SU-DHL-6 (cell line): ENCODE data around the gene IL21R.

Experiments
- H2AFZ ChIP-seq: fragments of 200-600 bp; sonication (generic); 2 replicates; pipeline ENCODE4 v1.6.1; 2014; ENCODE audit warnings: low read depth, mild to moderate bottlenecking, moderate library complexity, mixed read lengths, antibody characterized with exemption, low read length; ENCODE audit not compliant: severe bottlenecking
- H3F3A ChIP-seq: fragments of 200-600 bp; shearing (Covaris generic); 2 replicates; pipeline ENCODE4 v1.6.0; 2016; ENCODE audit warnings: antibody characterized with exemption, mild to moderate bottlenecking; ENCODE audit not compliant: insufficient read depth
- H3K27ac ChIP-seq: fragments of 200-600 bp; sonication (generic); 2 replicates; pipeline ENCODE4 v1.5.1; 2016; ENCODE audit warnings: low read depth, mild to moderate bottlenecking, low read length, moderate library complexity, mixed read lengths
- H3K27me3 ChIP-seq: fragments of 200-600 bp; sonication (generic), shearing (Covaris generic); 2 replicates; pipeline ENCODE4 v1.6.0; 2014; ENCODE audit warnings: mild to moderate bottlenecking, low read length
- H3K36me3 ChIP-seq: fragments of 200-600 bp; sonication (generic); 2 replicates; pipeline ENCODE4 v1.6.1; 2014; ENCODE audit warnings: mild to moderate bottlenecking, low read length, mixed read lengths
- H3K4me2 ChIP-seq: fragments of 300-600, 200-600 bp; shearing (Covaris generic), sonication (generic); 2 replicates; pipeline ENCODE4 v1.6.0; 2014; ENCODE audit warnings: low read length, low read depth, mild to moderate bottlenecking; ENCODE audit not compliant: poor library complexity, severe bottlenecking
- H3K4me3 ChIP-seq: fragments of 200-600 bp; sonication (generic); 2 replicates; pipeline ENCODE4 v1.5.1; 2014; ENCODE audit warnings: antibody characterized with exemption, low read length, mild to moderate bottlenecking, mixed read lengths; ENCODE audit not compliant: insufficient read depth, poor library complexity, severe bottlenecking
- H3K79me2 ChIP-seq: fragments of 200-600 bp; sonication (generic); 2 replicates; pipeline ENCODE4 v1.6.1; 2014; ENCODE audit warnings: mild to moderate bottlenecking, low read length, moderate library complexity; ENCODE audit not compliant: insufficient read depth
- H3K9ac ChIP-seq: fragments of 200-600 bp; sonication (generic); 2 replicates; pipeline ENCODE4 v1.7.0; 2014; ENCODE audit warnings: mild to moderate bottlenecking, low read length
- H3K9me2 ChIP-seq: fragments of 200-600 bp; sonication (generic); replicated peaks from 2 replicates; pipeline ENCODE4 v1.6.1; 2014; ENCODE audit warnings: low read length; ENCODE audit not compliant: insufficient read depth
- H3K9me3 ChIP-seq: fragments of 200-600 bp; sonication (generic); 2 replicates; pipeline ENCODE4 v1.6.1; 2014; ENCODE audit warnings: low read length, mixed read lengths; ENCODE audit not compliant: insufficient read depth
- H4K20me1 ChIP-seq: fragments of 200-600 bp; sonication (generic); 2 replicates; pipeline ENCODE4 v1.6.1; 2014; ENCODE audit warnings: low read depth, mild to moderate bottlenecking, antibody characterized with exemption, low read length, moderate library complexity, mixed read lengths
- CTCF ChIP-seq: fragments of 200-600 bp; sonication (generic); IDR thresholded peaks from one replicate; pipeline ENCODE4 v1.5.1; 2017; ENCODE audit warnings: antibody characterized with exemption, mild to moderate bottlenecking, low read length, moderate library complexity; ENCODE audit not compliant: insufficient read depth, poor library complexity, severe bottlenecking
- EZH2phosphoT487 ChIP-seq: fragments of 200-600 bp; sonication (generic), shearing (Covaris generic); conservative IDR thresholded peaks from 2 replicates; pipeline ENCODE4 v1.6.1; 2018; ENCODE audit warnings: mild to moderate bottlenecking, antibody characterized with exemption, low read length, moderate library complexity, mixed read lengths

The IL21R gene

DNA sequence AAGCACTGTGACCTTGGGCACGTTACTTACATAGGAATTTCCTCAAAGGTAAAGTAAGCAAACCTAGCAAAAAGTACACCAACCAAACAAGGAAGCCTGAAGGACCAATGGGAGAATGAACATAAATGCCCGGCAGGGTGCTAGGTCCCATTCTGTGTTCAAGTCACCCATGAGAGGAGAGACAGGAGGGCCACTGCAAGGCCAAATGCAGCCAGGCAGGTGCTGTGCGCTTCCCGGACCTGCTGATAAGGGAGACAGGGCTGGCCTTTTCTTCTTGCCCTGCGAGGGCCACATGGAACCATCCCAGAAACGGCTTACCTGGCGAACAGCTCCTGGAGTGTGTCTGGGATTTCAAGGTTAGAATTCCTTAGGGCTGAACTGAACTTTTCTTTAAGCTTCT, 78.8 kb downstream of the IL21R start:
- H3K36me3 ChIP-seq, result peaks cover 3% of the 10 kb centered on the region; the same call in 1 of the 2 replicates
- no peaks in the 10 kb centered on the region for H3K79me2 ChIP-seq
- no peaks in the 10 kb centered on the region for H3F3A ChIP-seq
- H4K20me1 ChIP-seq, result no peaks in the 10 kb centered on the region
- no peaks in the 10 kb centered on the region for H3K9me3 ChIP-seq
- H3K4me3 ChIP-seq, result no peak overlapping the region
- H3K27ac ChIP-seq, result no peak overlapping the region
- no peaks in the 10 kb centered on the region for H3K27me3 ChIP-seq
- no peak overlapping the region for H2AFZ ChIP-seq
- H3K4me2 ChIP-seq, result no peak overlapping the region
- H3K9me2 ChIP-seq, result no peaks in the 10 kb centered on the region
- no peak overlapping the region for H3K9ac ChIP-seq
- TF ChIP-seq CTCF (no peak), EZH2phosphoT487 (no peak)

DNA sequence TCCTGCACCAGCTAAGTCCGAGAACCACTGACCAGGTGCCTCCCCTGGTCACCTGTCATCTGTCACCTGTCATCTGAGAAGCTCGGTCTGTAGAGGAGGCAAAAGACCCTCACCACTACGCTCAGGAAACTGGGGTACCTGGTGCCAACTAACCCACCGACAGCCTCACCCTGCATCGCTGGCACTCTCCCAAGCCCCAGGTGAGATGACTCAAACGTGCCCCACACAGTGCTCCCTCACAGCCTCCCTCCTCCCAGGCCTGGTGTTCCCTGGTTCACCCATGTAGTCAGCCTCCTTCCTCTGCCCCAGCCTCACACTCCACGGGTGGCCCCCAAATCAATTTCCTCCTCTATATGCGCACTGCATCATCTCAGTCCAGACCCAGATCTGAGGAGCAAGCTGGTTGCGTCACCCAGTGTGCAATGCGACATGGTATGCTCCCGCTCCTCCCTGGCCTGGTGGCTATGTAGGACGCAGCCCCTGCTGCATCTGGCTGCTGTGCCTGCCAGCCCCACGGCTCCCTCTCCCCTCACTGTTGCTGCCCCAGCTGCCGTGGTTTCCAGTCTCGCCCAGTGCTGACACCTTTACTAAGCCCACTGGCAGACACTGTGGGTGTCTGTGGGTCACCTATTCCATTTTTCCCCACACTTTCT, 79.4 kb downstream of the IL21R start:
- no peaks in the 10 kb centered on the region for H4K20me1 ChIP-seq
- H3K9ac ChIP-seq, result no peak overlapping the region
- peaks cover 3% of the 10 kb centered on the region; the same call in 1 of the 2 replicates for H3K36me3 ChIP-seq
- no peaks in the 10 kb centered on the region for H3F3A ChIP-seq
- H3K4me2 ChIP-seq, result no peak overlapping the region
- no peaks in the 10 kb centered on the region for H3K27me3 ChIP-seq
- no peak overlapping the region for H2AFZ ChIP-seq
- H3K9me2 ChIP-seq, result no peaks in the 10 kb centered on the region
- no peak overlapping the region for H3K27ac ChIP-seq
- no peaks in the 10 kb centered on the region for H3K79me2 ChIP-seq
- TF ChIP-seq EZH2phosphoT487 (no peak), CTCF (no peak)
- no peaks in the 10 kb centered on the region for H3K9me3 ChIP-seq
- no peak overlapping the region for H3K4me3 ChIP-seq

DNA sequence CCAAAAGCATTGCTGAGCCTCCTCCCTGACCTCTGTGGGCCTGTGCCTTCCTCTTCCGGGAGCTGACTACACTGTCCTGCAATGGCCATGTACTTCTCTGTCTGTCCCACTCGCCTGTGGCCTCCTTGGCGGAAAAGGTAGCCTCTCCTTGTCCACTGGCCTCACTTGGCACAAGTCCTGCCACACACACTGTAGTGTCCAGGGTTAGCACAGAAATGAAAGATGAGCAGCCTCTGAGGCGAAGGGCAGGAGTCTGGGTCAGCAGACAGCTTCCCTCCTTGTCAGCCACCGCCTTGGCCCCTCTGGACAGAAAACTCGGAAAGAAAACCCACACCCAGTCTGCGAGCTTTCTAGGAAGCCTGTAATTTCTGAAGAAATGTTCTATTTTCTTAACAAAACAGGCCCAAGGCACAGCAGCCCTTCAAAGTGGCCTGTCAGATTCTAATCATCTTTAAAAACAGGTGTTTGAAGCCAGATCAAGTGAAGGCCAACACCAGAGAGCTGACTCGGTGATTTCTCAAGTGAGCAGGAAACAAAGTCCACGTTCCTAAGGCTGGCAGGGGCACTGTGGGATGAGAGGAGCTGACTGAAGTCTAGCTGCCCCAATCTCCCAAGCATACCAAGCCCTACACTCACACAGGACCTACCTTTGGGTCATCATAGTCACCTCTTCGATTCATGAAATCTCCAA, 80.6 kb downstream of the IL21R start:
- Histone ChIP-seq H3K9ac (no peak overlapping the region), H3F3A (no peaks in the 10 kb centered on the region), H2AFZ (no peak overlapping the region), H4K20me1 (no peaks in the 10 kb centered on the region), H3K4me3 (no peak overlapping the region), H3K79me2 (no peaks in the 10 kb centered on the region), H3K27me3 (no peaks in the 10 kb centered on the region), H3K9me2 (no peaks in the 10 kb centered on the region), H3K9me3 (no peaks in the 10 kb centered on the region), H3K27ac (no peak overlapping the region), H3K36me3 (peaks cover 3% of the 10 kb centered on the region; the same call in 1 of the 2 replicates), H3K4me2 (no peak overlapping the region)
- no peak for TF ChIP-seq EZH2phosphoT487
- no peak for TF ChIP-seq CTCF
